Adrenal gland (tissue), 5 donors: ENCODE results near the gene KCNIP3.

Source experiments
- CTCF ChIP-seq, 6 experiments: fragments of 450-650 bp in 4 of 6; fragments of 200-600 bp in 2 of 6; sonication (generic) in 1 of 6; IDR thresholded peaks; 1 replicate in 5 of 6; 2 replicates in 1 of 6; pipeline versions ENCODE4 v1.5.1 to v1.8.0; 2016 to 2021; ENCODE audit warnings: antibody characterized with exemption in 6 of 6, mild to moderate bottlenecking in 2 of 6, moderate library complexity in 1 of 6
- POLR2A ChIP-seq, 2 donors: fragments of 450-650 bp; IDR thresholded peaks; one replicate each; pipeline ENCODE4 v1.6.1; 2017; ENCODE audit warnings: antibody characterized with exemption in 2 of 2, mild to moderate bottlenecking in 2 of 2, moderate library complexity in 1 of 2
- donor health status: DM: no; HTN: no; CAD: no.

GRCh38 chr2:95258271-95258670 is 38.9 kb upstream of the KCNIP3 start:
- no peak for TF ChIP-seq CTCF (IDR thresholded peaks at IDR 0.05)
- TF ChIP-seq POLR2A (IDR thresholded peaks at IDR 0.05) = no peak
